HCT116 (cell line): ENCODE results near the gene CD40. TPM values are rescaled to one million over a fixed set of nuclear protein-coding genes. Genes with fewer than 3 reads are reported as not detected.

Source experiments
- ATAC-seq: fragments of 200-7000 bp; cut with Tn5 transposase; 2 replicates; pipeline ENCODE4 v1.9.1; 2020; ENCODE audit warnings: mild to moderate bottlenecking, moderate library complexity
- BruUV-seq: library from RNA; stranded (reverse); fragments of 400-500 nt; replicated peaks from 2 replicates; lab custom pipeline; 2021; lab: Mats Ljungman, UMichigan
- CTCF ChIA-PET: fragments of 300-600 bp; sonication (Branson Sonifier 250); formaldehyde crosslinking; loops from one replicate; lab custom pipeline; 2021; ENCODE audit warnings: antibody characterized with exemption; lab: Charles Lee
- POLR2A ChIA-PET: fragments of 300-600, 350-600 bp; sonication (Branson Sonifier 250); formaldehyde crosslinking; loops from one replicate; lab custom pipeline; 2021; ENCODE audit warnings: antibody characterized with exemption; lab: Charles Lee
- RAD21 ChIA-PET, 2 experiments: fragments of 300-600 bp; sonication (Branson Sonifier 250); formaldehyde crosslinking; loops; one replicate each; lab custom pipeline; 2023; ENCODE audit warnings: low total read pairs in 2 of 2; ENCODE audit not compliant: uncharacterized antibody in 2 of 2, unreplicated experiment in 2 of 2, low non-redundant PET in 1 of 2; lab: Charles Lee
- DNase-seq: peaks from one replicate; pipeline ENCODE4 v3.0.0-alpha.2; 2010; ENCODE audit warnings: low read depth, low spot score
- H2AFZ ChIP-seq: fragments of 200-600 bp; shearing (Covaris generic), sonication (generic); 2 replicates; pipeline ENCODE4 v1.6.1; 2017; ENCODE audit warnings: low read depth, mixed run types, mixed read lengths, antibody characterized with exemption, low read length; ENCODE audit not compliant: poor library complexity, severe bottlenecking
- H3K27ac ChIP-seq: 2 replicates; pipeline ENCODE4 v1.5.1; 2012; ENCODE audit warnings: low read depth, low read length
- H3K27me3 ChIP-seq: fragments of 200-600 bp; sonication (generic); 2 replicates; pipeline ENCODE4 v1.6.1; 2016; ENCODE audit warnings: mixed run types, low read length, mixed read lengths; ENCODE audit not compliant: insufficient read depth
- H3K36me3 ChIP-seq, 2 experiments: fragments of 200-500 bp in 1 of 2; fragments of 200-600 bp in 1 of 2; sonication (Bioruptor generic) in 1 of 2; sonication (generic) in 1 of 2; 2 replicates each; pipeline versions ENCODE4 v1.5.1 to v1.6.1; 2014 to 2016; ENCODE audit warnings: low read length in 2 of 2, inconsistent platforms in 1 of 2, mixed read lengths in 1 of 2, mixed run types in 1 of 2; ENCODE audit not compliant: insufficient read depth in 2 of 2, control insufficient read depth in 1 of 2
- H3K4me1 ChIP-seq, 2 experiments: fragments of 200-600 bp in 1 of 2; sonication (generic) in 1 of 2; 2 replicates each; pipeline versions ENCODE4 v1.5.1 to v1.6.1; 2012 to 2017; ENCODE audit warnings: low read length in 2 of 2, inconsistent platforms in 1 of 2, mild to moderate bottlenecking in 1 of 2, mixed read lengths in 1 of 2, mixed run types in 1 of 2, moderate library complexity in 1 of 2; ENCODE audit not compliant: insufficient read depth in 2 of 2, control insufficient read depth in 1 of 2
- H3K4me2 ChIP-seq: fragments of 200-600 bp; sonication (generic); 2 replicates; pipeline ENCODE4 v1.6.1; 2017; ENCODE audit warnings: mixed run types, low read length, mixed read lengths
- H3K4me3 ChIP-seq, 2 experiments: fragments of 200-600 bp in 1 of 2; sonication (generic) in 1 of 2; replicated peaks in 1 of 2; 2 replicates each; pipeline ENCODE4 v1.5.1; 2011 to 2016; ENCODE audit warnings: low read length in 2 of 2, control low read depth in 1 of 2, low read depth in 1 of 2, mild to moderate bottlenecking in 1 of 2, mixed read lengths in 1 of 2, mixed run types in 1 of 2
- H3K79me2 ChIP-seq: fragments of 200-600 bp; sonication (generic); 2 replicates; pipeline ENCODE4 v1.6.1; 2017; ENCODE audit warnings: mild to moderate bottlenecking, mixed run types, low read length, moderate library complexity, mixed read lengths; ENCODE audit not compliant: insufficient read depth
- H3K9ac ChIP-seq: fragments of 200-600 bp; sonication (generic); 2 replicates; pipeline ENCODE4 v1.6.1; 2016; ENCODE audit warnings: low read length, mixed read lengths
- H3K9me2 ChIP-seq: fragments of 200-600 bp; sonication (generic), shearing (Covaris generic); 2 replicates; pipeline ENCODE4 v1.6.1; 2017; ENCODE audit warnings: mixed run types, mild to moderate bottlenecking, moderate library complexity; ENCODE audit not compliant: insufficient read depth
- H3K9me3 ChIP-seq, 2 experiments: fragments of 200-500 bp in 1 of 2; fragments of 200-600 bp in 1 of 2; sonication (Bioruptor generic) in 1 of 2; sonication (generic) in 1 of 2; 2 replicates each; pipeline ENCODE4 v1.6.1; 2014 to 2017; ENCODE audit warnings: low read length in 2 of 2, mixed read lengths in 2 of 2, inconsistent platforms in 1 of 2, low read depth in 1 of 2, mild to moderate bottlenecking in 1 of 2, mixed run types in 1 of 2, moderate library complexity in 1 of 2; ENCODE audit not compliant: control insufficient read depth in 1 of 2, insufficient read depth in 1 of 2
- H4K20me1 ChIP-seq: fragments of 200-600 bp; sonication (generic), shearing (Covaris generic); 2 replicates; pipeline ENCODE4 v1.6.1; 2017; ENCODE audit warnings: mixed run types, mild to moderate bottlenecking, moderate library complexity; ENCODE audit not compliant: insufficient read depth
- EZH2 ChIP-seq: fragments of 200-600 bp; sonication (generic); IDR thresholded peaks from 2 replicates; pipeline ENCODE4 v1.6.1; 2017; ENCODE audit warnings: antibody characterized with exemption, mixed run types
- POLR2A ChIP-seq: IDR thresholded peaks from 2 replicates; pipeline ENCODE4 v1.7.0; 2011; ENCODE audit warnings: borderline replicate concordance; ENCODE audit not compliant: insufficient read depth, insufficient read length; ENCODE audit errors: extremely low read depth
- YY1 ChIP-seq: IDR thresholded peaks from 2 replicates; pipeline ENCODE4 v1.6.1; 2011; ENCODE audit warnings: low read length, low read depth, moderate library complexity, mild to moderate bottlenecking; ENCODE audit not compliant: insufficient replicate concordance; ENCODE audit errors: extremely low read depth
- intact Hi-C: fragments of 100-400 bp; cut with micrococcal nuclease; formaldehyde crosslinking; loops from 2 replicates; pipeline ENCODE4 v1.10.0; 2022
- total RNA-seq: library from RNA; stranded (reverse); gene quantifications from one replicate; pipeline ENCODE4 v1.2.1, GENCODE V29; 2021; ENCODE audit not compliant: unreplicated experiment
- TF ChIP-seq, protein P1 (sequence below): IDR thresholded peaks from 2 replicates; pipeline ENCODE4 v1.6.1; 2012
- TF ChIP-seq, protein P2 (sequence below), 3 experiments: fragments of 200-600 bp in 1 of 3; sonication (generic) in 1 of 3; IDR thresholded peaks in 2 of 3; conservative IDR thresholded peaks in 1 of 3; 2 replicates each; pipeline ENCODE4 v1.5.1; 2012 to 2017; ENCODE audit warnings: low read depth in 2 of 3, low read length in 2 of 3, antibody characterized with exemption in 1 of 3, borderline replicate concordance in 1 of 3, control low read depth in 1 of 3, mild to moderate bottlenecking in 1 of 3, mixed read lengths in 1 of 3, mixed run types in 1 of 3, moderate library complexity in 1 of 3; ENCODE audit not compliant: insufficient read depth in 1 of 3
- TF ChIP-seq, protein P3 (sequence below): IDR thresholded peaks from 2 replicates; pipeline ENCODE4 v1.6.1; 2012
- TF ChIP-seq, protein P4 (sequence below): IDR thresholded peaks from 2 replicates; pipeline ENCODE4 v1.6.1; 2012; ENCODE audit warnings: low read depth

CD40 gene
- total RNA-seq, 1 experiment from 2014 or later = 21.3 TPM

DNA sequence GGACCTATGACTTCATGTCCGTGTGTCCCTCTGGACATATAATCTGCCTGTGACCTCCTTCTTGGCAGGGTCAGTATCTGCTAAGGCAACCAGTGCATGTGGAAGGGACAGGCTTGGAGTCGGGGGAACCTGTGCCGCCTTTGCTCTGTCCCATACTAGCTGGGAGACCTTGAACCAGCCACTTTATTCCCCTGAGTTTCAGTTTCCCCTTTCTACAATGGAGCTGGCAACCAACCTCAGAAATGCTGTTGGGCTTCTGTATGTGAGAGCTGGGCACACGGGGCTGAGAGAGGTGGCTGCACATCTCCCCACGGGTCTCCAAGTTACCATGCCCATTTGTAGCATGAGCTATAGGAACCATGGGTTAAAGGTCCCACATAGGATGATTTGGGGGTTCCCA is 53.8 kb downstream of the CD40 start:
- Histone ChIP-seq H3K36me3 (no peaks in the 10 kb centered on the region), H3K9me2 (no peaks in the 10 kb centered on the region), H3K27ac (no peak overlapping the region), H3K4me1 (peaks cover 0 to 14% of the 10 kb centered on the region in 2 experiments; a peak in 3 of 4 replicates), H4K20me1 (no peaks in the 10 kb centered on the region), H3K4me3 (no peak overlapping the region), H3K4me2 (no peak overlapping the region), H3K9me3 (no peaks in the 10 kb centered on the region), H2AFZ (no peak overlapping the region), H3K79me2 (no peaks in the 10 kb centered on the region), H3K9ac (no peak overlapping the region), H3K27me3 (peaks cover 23% of the 10 kb centered on the region; the same call in 1 of the 2 replicates)
- POLR2A ChIA-PET = no interaction called here
- TF ChIP-seq, protein P1, sequence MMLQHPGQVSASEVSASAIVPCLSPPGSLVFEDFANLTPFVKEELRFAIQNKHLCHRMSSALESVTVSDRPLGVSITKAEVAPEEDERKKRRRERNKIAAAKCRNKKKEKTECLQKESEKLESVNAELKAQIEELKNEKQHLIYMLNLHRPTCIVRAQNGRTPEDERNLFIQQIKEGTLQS = no peak
- TF ChIP-seq, protein P2, sequence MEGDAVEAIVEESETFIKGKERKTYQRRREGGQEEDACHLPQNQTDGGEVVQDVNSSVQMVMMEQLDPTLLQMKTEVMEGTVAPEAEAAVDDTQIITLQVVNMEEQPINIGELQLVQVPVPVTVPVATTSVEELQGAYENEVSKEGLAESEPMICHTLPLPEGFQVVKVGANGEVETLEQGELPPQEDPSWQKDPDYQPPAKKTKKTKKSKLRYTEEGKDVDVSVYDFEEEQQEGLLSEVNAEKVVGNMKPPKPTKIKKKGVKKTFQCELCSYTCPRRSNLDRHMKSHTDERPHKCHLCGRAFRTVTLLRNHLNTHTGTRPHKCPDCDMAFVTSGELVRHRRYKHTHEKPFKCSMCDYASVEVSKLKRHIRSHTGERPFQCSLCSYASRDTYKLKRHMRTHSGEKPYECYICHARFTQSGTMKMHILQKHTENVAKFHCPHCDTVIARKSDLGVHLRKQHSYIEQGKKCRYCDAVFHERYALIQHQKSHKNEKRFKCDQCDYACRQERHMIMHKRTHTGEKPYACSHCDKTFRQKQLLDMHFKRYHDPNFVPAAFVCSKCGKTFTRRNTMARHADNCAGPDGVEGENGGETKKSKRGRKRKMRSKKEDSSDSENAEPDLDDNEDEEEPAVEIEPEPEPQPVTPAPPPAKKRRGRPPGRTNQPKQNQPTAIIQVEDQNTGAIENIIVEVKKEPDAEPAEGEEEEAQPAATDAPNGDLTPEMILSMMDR (IDR thresholded peaks at IDR 0.05 in 2 of 3, conservative IDR thresholded peaks at IDR 0.05 in 1 of 3; ENCODE audit: borderline replicate concordance in 1 of 3, insufficient read depth in 1 of 3, low read depth in 2 of 3, low read length in 2 of 3) = no peak
- TF ChIP-seq, protein P3, sequence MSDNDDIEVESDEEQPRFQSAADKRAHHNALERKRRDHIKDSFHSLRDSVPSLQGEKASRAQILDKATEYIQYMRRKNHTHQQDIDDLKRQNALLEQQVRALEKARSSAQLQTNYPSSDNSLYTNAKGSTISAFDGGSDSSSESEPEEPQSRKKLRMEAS = no peak
- RAD21 ChIA-PET = no interaction called here
- BruUV-seq = no TSS peak
- intact Hi-C loops = no loop called here
- CTCF ChIA-PET = no interaction called here
- ATAC-seq (no peak), DNase-seq (no peak)

DNA sequence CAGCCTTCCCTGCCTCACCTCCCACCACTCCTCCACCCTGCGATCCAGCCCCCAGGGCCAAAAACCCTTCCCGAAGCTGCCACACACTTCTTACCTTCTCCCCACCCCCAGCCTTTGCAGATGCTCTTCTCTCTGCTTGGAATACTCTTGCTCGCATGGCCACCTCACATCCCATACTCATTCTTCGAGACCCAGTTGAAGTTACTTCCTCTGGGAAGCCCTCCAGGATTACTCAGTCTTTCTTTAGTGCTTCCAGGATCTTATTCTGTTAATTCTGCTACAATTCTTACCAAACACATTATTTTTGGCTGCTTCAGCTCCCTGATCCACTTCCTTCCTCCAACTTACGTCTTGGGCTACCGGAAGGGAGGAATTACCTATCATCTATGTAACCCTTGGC is 54.3 kb downstream of the CD40 start:
- TF ChIP-seq YY1 = no peak
- TF ChIP-seq, protein P4, sequence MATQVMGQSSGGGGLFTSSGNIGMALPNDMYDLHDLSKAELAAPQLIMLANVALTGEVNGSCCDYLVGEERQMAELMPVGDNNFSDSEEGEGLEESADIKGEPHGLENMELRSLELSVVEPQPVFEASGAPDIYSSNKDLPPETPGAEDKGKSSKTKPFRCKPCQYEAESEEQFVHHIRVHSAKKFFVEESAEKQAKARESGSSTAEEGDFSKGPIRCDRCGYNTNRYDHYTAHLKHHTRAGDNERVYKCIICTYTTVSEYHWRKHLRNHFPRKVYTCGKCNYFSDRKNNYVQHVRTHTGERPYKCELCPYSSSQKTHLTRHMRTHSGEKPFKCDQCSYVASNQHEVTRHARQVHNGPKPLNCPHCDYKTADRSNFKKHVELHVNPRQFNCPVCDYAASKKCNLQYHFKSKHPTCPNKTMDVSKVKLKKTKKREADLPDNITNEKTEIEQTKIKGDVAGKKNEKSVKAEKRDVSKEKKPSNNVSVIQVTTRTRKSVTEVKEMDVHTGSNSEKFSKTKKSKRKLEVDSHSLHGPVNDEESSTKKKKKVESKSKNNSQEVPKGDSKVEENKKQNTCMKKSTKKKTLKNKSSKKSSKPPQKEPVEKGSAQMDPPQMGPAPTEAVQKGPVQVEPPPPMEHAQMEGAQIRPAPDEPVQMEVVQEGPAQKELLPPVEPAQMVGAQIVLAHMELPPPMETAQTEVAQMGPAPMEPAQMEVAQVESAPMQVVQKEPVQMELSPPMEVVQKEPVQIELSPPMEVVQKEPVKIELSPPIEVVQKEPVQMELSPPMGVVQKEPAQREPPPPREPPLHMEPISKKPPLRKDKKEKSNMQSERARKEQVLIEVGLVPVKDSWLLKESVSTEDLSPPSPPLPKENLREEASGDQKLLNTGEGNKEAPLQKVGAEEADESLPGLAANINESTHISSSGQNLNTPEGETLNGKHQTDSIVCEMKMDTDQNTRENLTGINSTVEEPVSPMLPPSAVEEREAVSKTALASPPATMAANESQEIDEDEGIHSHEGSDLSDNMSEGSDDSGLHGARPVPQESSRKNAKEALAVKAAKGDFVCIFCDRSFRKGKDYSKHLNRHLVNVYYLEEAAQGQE = no peak
- TF ChIP-seq, protein P3 = no peak
- no peak for TF ChIP-seq POLR2A
- no peak for TF ChIP-seq EZH2
- CTCF ChIA-PET = interaction anchor here (1.4 kb wide), 1 partner anchor 44 kb away, joined by 5 read pairs; no protein-coding TSS in a partner anchor
- intact Hi-C loops = no loop called here

More for the DNA sequence above, 54.3 kb downstream of the CD40 start:
- no peak overlapping the region for H3K4me2 ChIP-seq
- RAD21 ChIA-PET = no interaction called here
- no peaks in the 10 kb centered on the region for H4K20me1 ChIP-seq
- no TSS peak for BruUV-seq
- H3K9me3 ChIP-seq = no peaks in the 10 kb centered on the region
- H3K9me2 ChIP-seq = no peaks in the 10 kb centered on the region
- H3K4me3 ChIP-seq = no peak overlapping the region
- H3K27ac ChIP-seq = no peak overlapping the region
- H3K79me2 ChIP-seq = no peaks in the 10 kb centered on the region
- ATAC-seq (no peak), DNase-seq (no peak)
- POLR2A ChIA-PET = no interaction called here
- no peaks in the 10 kb centered on the region for H3K36me3 ChIP-seq
- H3K4me1 ChIP-seq = peaks cover 0 to 9% of the 10 kb centered on the region in 2 experiments; a peak in 2 of 4 replicates
- no peak overlapping the region for H2AFZ ChIP-seq
- peaks cover 23% of the 10 kb centered on the region; the same call in 1 of the 2 replicates for H3K27me3 ChIP-seq
- H3K9ac ChIP-seq = no peak overlapping the region
